ENCODE measurements around the gene CYB5A.

CYB5A gene

GRCh38 chr18:74242438-74243096 lies 49.2 kb downstream of the CYB5A start:
- DNase-seq: peak; percentile 6

- no peak for DNase-seq
These were observed 49.8 kb downstream of the CYB5A start for GRCh38 chr18:74241970-74242369.

DNA sequence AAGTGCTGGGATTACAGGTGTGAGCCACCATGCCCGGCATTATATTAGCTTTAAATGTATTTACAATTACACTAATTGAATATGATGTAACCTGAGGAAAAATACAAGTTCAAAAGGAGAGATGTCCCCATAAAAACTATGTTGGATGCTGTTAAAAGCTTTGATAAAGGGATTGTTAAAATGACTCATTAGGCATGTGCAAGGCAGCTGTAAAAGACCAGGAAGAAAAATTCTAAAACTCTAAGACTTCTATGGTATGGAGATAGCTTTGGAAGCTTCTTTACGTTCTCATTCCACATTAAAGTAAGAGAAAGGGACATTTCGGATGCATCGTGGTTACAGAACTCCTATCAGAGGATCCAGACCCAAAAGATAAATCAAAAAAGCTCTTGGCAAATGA lies 50.3 kb downstream of the CYB5A start:
- DNase-seq: no peak

- no peak for DNase-seq
These were observed 52.2 kb downstream of the CYB5A start for GRCh38 chr18:74239567-74239966.

- no peak for DNase-seq
These were observed 57.2 kb downstream of the CYB5A start for GRCh38 chr18:74234326-74235171.

- DNase-seq: no peak
These were observed 57.8 kb downstream of the CYB5A start for GRCh38 chr18:74233933-74234325.

DNA sequence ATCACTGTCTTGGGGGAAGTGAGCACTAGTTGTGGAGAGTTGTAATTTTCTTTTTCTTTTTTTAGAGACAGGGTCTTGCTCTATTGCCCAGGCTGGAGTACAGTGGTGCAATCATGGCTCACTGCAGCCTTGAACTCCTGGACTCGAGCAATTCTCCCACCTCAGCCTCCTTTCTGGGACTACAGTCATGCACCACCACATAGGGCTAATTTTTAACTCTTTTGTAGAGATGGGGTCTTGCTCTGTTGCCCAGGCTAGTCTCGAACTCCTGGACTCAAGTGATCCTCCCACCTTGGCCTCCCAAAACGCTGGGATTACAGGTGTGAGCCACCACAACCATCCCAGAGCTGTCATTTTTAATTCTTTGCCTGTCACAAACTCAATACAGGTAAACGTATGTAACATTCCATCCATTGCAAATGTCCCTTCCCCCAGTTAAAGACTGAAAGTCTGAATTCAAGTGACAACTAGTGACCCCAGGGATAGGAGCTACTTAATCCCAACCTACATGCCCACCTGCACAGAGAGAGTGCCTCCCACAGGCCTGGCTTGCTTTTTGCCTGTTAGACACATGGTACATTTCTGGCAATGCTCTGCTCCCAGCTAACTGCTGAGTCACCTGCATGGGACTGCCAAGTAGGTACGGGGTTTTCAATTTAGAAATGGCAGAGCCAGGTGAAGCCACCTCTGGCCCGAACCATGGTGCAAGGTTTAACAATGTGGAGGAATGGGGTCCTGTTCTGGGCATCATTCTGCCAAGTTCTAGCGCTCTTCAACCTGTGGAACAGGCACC lies 60.6 kb downstream of the CYB5A start:
- no peak for DNase-seq

DNA sequence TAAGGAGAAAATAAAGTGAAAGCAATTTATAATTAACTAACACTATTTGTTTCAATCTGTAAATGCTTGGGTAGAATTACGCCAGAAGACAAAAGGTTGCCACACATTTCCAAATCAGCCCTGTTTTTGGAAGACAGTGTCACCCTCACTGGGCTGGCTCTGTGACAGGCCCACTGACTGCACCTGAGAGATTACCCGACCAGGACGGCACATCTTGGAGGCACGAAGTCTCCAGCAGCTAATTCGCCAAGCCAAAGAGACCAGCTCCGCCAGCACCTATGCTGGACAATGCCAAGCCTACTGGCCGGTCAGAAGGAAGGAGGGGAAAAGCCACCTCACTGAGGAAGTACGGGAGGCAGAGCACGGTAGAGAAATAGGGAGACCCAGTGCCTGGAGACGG lies 61.9 kb downstream of the CYB5A start:
- DNase-seq: no peak

DNA sequence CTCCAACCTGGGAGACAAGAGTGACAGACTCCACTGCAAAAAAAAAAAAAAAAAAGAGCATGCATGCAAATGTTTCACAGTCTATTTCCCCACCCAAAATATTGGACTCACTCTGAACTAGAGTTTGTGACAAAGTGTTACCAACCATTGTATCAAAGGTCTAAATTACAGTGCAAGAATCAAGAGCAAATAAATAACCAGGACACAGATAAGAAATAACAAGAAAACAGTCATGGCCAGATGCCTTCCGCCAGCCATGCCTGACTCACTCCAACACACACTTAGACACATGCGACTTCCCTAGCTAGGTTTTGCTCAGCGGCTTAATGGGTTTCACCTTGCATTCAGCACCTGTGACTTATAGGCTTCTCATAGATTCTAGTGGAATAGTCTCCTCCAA lies 62.8 kb downstream of the CYB5A start:
- DNase-seq: no peak

DNA sequence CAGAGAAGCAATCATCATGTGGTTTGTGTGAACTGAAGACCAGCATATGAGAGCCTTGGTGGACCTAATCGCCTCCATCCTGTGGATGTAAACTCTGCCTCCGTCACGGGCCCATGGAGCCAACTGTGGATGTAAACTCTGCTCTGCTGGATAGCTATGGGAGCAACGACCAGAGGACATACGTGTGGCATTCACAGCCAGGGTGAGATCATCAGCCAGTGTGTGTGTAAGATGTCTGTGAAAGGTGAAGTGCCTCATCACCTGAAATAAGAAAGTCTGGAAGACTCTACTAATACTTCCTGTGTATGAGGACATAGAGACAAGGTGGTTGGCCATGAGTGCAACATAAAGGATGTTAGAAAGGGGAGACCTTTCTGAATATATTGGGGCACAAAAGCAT lies 63.5 kb downstream of the CYB5A start:
- DNase-seq: no peak

DNA sequence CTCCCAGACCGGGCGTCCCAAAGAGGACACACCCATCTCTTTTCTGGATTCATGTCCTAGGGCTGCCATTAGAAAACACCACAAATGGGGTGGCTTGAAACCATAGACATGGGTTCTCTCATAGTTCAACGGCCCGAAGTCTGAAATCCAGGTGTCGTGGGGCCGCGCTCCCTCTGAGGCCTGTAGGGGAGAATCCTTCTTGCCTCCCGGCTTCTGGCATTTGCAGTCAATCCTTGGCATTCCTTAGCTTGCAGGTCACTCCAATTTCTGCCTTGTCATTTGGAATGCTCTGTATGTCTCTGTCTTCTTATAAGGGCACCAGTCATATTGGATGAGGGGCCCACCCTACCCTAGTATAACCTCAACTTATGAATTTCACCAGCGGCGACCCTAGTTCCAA lies 65.1 kb downstream of the CYB5A start:
- DNase-seq: no peak

- DNase-seq: no peak
These were observed 65.6 kb downstream of the CYB5A start for GRCh38 chr18:74226156-74226555.

DNA sequence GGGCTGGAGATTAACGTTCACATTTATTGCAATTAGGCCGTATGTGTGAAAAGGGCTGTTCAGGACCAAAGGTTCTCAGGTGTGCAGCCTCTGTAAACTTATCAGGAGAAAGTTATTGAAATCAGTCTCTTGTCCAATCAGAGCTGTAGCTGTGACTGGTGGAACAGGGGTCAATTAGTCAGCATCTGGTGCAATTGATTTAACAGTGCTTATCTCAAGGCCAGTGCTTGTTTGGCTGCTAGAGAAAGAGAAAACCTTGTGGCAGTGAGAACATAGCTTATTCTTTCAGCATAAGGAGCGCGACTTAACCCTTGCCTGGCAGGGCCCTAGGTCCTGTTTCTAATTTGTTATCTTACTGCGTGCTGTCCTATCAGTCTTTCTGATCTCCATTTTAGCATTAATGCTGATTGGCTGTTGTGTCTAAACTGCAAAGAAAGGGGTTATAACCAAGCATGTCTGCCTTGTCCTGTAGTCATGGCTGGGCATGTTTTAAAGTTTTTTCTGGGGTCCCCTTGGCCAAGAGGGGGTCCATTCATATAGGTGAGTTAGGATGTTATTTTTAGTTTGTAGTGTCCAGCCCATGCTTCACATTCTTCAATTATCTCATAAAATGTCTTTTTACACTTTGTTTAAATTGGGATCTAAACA lies 66.4 kb downstream of the CYB5A start:
- no peak for DNase-seq

DNA sequence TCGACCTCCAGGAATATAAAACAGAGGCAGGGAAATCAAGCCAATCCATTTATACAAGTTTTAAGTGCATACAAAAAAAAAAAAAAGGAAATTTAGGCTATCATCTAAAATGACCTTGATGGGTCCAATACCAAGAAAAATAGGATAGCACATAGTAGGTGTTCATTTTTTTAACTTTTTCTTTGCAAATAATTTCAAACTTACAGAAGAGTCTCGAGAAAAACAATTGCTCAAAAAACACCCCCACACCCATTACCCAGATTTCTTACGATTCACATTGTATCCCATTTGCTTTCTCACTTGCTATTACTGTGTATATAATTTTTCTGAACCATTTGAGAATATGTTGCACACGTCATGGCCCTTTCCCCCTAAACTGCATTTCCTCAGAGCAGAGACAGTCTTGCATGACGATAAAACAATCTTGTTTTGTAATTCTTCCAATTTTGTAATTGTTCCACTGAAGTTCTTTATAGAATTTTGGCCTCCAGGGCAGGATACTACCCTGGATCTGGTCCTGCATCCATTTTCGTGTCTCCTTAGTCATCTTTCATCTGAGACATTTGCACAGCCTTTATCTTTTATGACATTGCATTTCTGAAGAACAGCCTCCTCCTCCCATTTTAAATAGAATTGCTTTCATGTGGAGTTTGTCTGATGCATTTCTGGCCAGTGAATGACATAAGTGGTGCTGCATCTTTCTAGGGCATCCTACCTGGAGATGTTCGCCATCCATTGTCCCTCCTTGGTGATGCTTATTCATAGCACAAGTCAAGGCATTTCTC lies 68.9 kb downstream of the CYB5A start:
- DNase-seq: no peak

DNA sequence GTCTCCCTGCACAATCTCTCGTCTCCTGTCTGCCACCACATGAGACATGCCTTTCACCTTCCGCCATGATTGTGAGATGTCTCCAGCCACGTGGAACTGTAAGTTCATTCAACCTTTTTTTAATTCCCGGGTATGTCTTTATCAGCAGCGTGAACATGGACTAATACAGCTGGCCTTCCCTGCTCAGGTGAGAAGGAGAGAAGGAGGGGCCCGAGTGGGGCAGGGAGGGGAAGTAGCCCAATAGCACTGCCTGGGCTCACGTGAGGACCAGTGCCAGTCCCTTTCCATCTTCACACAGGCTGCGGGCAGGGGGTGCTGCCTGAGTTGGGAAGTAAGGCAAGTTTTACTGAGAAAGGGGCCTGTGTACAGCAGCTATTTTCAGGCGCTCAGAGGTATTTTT lies 70.7 kb downstream of the CYB5A start:
- DNase-seq: no peak

DNA sequence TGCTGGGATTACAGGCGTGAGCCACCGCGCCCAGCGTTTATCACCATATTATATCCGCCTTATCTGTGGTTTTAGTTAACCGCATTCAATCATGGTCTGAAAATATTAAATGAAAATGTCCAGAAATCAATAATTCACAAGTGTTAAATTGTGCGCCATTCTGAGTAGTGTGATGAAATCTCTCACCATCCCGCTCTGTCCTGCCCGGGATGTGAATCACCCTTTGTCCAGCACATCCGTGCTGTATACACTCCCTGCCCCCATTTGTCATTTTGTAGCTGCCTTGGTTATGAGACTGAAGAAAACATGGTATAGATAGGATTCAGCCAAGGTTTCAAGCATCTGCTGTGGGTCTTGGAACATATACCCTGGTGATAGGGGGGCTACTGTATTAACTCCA lies 72.7 kb downstream of the CYB5A start:
- DNase-seq: no peak

- DNase-seq: no peak
These were observed 74.2 kb downstream of the CYB5A start for GRCh38 chr18:74217476-74218143.

DNA sequence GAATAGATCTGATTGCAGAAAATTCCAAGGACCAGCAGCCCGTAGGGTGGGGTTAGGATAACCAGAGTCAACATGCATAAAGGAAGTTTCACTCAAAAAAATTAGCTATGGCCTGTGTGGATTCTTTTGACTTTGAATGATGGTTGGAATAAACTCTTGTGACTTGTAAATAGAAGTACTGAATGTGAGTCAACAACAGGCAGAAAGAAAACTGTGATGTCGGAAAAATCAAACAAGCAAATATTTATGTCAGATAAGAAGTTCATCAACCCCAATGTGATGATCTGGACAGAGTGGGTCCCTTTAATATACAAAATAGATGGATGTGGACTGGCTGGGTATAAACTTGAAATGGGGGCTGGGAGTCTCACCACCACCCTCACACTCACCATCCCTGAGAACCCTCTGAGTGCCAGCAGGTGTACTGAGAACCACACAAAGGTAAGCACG lies 75.1 kb downstream of the CYB5A start:
- DNase-seq: no peak

GRCh38 chr18:74215863-74216262 lies 75.9 kb downstream of the CYB5A start:
- no peak for DNase-seq

GRCh38 chr18:74213429-74213828 lies 78.3 kb downstream of the CYB5A start:
- no peak for DNase-seq

- no peak for DNase-seq
These were observed 87.1 kb downstream of the CYB5A start for GRCh38 chr18:74204526-74205152.

All from activated CD4-positive, alpha-beta T cell treated with anti-CD3 and anti-CD28 coated beads for 48 hours (primary cell).